ENCODE data around the gene KIF20B.

DNA sequence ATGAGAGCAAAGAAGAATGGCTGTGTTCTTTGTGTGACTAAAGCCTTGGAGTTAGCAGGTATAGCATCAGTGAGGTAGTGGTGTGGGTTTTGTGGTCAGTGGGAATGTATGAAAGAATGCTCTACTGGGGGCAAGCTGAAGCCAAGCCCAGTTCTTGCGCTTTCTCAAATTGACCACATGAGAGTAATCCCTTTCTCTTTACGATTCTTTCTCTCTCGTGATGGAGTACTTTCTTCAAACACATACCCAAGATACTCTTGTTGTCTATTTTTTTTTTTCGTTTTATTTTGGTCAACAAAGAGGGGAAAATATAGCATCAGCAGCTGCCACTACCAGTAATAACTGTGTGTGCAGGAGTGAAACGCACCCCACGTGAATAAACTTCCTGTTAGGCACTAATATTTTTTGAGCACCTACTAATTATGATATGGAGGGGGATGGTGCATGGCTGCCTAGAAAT is 48.0 kb upstream of the KIF20B start:
- TF ChIP-seq, protein P1, sequence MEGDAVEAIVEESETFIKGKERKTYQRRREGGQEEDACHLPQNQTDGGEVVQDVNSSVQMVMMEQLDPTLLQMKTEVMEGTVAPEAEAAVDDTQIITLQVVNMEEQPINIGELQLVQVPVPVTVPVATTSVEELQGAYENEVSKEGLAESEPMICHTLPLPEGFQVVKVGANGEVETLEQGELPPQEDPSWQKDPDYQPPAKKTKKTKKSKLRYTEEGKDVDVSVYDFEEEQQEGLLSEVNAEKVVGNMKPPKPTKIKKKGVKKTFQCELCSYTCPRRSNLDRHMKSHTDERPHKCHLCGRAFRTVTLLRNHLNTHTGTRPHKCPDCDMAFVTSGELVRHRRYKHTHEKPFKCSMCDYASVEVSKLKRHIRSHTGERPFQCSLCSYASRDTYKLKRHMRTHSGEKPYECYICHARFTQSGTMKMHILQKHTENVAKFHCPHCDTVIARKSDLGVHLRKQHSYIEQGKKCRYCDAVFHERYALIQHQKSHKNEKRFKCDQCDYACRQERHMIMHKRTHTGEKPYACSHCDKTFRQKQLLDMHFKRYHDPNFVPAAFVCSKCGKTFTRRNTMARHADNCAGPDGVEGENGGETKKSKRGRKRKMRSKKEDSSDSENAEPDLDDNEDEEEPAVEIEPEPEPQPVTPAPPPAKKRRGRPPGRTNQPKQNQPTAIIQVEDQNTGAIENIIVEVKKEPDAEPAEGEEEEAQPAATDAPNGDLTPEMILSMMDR (IDR thresholded peaks at IDR 0.05): no peak
- TF ChIP-seq EZH2phosphoT487 (IDR thresholded peaks at IDR 0.05): no peak

Measured in neural progenitor cell (in vitro differentiated cells).